HG03039 (cell line): ENCODE data around the gene VIT.
"Not testable (repeated sequence)": the region's sequence is repeated elsewhere in the genome, so short reads cannot be mapped to it uniquely, and the experiment has no call there.

Experiments used
- ATAC-seq: cut with Tn5 transposase; IDR thresholded peaks from one replicate; pipeline ENCODE4 v1.9.1; 2021; ENCODE audit warnings: mild to moderate bottlenecking, moderate library complexity; ENCODE audit not compliant: unreplicated experiment

The VIT gene

DNA sequence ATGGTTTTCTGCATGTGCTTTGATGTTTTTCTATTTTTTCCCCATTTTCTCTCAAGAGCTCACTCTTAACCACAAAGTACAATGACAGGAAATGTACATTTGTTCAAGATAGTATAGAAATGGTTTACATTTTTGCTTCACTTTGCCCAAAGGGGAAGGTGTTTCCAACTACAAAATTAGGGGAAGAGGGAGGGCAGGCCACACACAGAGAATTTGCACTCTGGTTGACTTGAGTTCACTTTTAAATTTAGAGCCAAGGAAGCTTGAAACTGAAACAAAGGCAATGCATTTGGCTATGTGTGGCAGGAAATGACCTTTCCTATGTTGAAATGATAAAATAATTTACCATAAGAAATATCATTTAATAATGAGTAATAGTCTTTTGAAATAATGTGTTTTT lies 19.1 kb upstream of the VIT start:
- ATAC-seq, result no peak

DNA sequence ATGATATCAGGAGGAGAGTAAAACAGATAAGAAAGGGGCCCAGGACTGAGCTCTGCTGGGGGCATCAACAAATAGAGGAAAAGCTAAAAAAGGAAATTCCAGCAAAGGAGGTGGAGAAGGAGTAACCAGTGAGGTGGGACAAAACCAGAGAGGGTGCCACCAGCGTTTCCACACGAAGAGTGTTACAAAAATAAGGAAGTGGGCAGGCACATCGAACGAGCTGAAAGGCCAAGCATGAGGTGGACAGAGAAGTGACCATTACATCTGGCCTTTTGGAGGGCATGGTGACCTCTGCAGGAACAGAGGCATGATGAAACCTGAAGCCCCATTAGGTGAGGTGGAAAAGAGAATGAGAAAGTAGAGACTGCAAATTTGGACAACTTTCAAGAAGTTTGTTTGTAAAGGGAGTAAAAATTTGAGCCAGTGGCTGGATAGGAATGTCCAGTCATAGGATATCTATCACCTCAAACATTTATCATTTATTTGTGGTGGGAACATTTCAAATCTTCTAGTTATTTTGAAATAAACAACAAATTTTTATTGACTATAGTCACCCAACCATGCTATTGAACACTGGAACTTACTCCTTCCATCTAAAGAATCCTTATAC lies 18.4 kb upstream of the VIT start:
- no peak for ATAC-seq

DNA sequence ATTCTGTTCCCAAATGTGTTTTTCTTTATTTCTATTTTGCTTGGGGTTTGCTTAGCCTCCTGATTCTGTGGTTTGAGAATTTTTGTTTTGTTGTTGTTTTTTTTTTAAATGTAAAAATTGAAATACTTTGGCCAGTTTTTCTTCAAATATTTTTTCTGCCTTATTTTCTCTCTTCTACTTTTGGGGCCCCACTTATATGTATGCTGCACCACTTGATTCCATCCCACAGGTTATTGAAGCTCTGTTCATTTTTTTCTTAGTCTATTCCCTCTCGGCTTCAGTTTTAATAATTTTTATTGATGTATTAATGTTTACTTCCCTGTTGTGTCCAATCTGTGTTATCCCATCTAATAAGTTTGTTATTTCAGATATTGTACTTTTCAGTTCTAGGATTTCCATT lies 17.7 kb upstream of the VIT start:
- no peak for ATAC-seq

DNA sequence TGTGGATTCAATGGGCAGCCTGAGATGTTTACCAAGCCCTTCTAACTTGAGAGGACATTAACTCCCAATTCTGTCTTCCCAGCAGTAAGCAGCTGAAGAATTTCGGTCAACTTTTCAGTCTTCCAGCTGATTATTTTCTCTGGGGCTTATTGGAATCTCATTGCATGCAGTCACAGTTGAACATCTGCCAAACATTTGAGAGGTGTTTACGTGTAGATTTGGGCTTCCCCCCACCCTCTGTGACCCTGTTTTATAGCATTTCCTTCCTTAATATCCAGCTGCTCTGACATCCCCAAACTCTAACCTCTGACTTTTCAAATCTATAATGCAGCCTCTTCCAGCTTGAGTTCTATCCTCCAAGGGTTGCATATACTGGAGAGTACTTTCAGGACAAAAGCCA lies 16.5 kb upstream of the VIT start:
- ATAC-seq, result no peak

DNA sequence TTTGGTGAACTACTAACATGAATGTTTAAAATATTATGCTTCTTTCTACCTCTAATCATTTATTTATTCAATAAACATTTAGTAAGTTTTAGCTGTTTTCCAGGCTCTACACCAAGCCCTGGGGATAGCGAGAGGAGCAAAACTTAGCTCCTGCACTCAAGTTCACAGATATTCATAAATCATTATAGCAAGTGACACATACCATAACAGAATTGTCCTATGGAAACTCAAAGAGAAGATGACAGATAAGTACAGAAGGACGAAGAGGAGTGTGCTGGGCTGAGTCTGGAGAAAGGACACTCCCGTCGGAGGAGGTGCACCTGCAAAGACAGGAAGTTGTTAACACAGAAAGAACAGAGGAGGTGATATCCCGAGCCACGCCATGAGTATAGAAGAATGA lies 13.9 kb upstream of the VIT start:
- no peak for ATAC-seq

DNA sequence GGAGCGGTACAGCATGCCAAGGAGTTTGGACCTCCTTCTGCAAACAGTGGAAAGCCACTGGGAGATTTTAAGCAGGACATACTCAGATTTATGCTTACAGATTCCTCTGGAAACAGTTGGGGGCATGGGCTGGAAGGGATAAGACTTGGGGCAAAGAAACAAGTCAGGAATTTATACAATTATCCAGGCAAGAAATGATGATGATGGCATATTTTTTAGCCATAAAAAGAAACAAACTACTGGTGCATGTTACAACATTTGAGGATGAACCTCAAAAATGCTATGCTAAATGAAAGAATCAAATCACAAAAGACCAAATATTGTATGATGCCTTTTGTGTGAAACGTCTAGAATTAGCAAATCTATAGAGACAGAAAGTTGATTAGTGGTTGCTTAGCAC lies 13.5 kb upstream of the VIT start:
- ATAC-seq, result no peak

DNA sequence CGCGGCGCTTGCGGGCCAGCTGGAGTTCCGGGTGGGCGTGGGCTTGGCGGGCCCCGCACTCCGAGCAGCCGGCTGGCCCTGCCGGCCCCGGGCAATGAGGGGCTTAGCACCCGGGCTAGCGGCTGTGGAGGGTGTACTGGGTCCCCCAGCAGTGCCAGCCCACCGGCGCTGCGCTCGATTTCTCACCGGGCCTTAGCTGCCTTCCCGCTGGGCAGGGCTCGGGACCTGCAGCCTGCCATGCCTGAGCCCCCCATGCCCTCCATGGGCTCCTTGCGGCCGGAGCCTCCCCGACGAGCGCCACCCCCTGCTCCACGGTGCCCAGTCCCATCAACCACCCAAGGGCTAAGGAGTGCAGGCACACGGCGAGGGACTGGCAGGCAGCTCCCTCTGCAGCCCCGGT lies 8.2 kb upstream of the VIT start:
- ATAC-seq, result not testable (repeated sequence)

DNA sequence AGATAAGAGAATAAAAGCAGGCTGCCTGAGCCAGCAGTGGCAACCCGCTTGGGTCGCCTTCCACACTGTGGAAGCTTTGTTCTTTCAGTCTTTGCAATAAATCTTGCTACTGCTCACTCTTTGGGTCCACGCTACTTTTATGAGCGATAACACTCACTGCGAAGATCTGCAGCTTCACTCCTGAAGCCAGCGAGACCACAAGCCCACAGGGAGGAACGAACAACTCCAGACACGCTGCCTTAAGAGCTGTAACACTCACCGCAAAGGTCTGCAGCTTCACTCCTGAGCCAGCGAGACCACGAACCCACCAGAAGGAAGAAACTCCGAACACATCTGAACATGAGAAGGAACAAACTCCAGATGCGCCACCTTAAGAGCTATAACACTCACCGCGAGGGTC lies 7.5 kb upstream of the VIT start:
- ATAC-seq, result not testable (repeated sequence)

DNA sequence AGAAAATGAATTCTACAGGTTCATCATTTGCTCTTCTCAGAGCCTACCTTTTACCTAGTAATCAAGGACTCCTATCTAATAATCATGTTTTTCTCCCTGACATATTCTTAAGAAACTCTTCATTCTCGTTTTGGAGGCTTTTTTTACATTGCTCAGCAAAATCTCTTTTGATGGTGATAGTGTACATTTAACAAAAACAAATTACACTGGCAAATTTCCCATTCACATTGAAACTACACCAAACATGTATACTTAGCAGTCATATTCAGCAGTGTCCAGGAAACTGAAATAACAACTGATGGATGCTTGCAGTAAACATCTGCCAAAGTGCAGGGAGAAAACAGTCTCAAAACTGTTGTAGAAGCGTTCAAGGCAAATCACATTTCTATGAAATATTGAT lies 4.4 kb upstream of the VIT start:
- ATAC-seq, result no peak

DNA sequence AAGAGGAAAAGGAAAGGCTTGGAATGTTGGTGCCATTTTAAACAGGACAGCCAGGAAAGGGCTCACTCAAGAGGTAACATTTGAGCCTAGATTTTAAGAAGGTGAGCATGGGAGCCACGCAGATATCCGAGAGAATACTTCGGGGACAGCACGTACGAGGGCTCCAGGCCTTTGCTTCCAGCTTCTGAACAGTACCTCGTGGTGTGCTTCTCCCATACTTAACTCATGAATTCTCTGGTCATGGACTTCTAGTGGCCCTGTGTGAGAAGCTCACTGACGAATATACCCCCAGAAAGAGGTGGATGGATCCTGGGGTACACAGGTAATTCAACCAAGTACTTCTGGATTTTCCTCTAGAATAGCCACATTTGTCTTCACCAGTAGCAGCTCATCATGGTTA lies 2.7 kb upstream of the VIT start:
- ATAC-seq, result no peak

DNA sequence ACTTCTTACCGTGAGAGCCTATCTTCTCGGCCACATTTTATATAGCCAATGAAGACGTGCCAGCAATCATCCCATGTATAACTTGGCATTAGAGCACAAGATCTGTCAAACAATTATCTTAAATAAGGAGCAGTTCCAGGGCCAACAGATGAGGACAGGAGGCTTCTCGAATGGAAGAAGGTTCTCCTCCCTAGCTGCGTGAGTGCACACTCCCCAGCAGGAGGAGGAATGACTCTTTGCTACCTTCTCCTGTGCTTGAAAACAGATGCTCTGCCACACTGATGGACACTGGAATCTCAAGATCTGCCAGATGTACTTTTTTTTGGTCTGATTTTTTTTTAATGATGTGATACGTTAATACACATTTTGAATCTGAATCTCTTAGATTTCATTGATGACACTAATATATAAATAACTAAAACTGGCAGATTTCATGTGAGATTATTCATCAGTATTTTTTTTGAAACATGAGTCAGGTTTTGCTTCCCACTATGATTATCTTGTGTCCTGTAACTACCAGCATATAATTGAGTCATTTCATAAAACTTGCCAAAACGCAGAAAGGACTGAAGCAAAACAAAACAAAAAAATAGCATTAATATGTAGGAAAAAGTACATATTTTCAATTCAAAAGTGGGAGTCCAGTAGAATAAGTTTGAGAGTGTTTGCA lies 626 bp upstream of the VIT start:
- no peak for ATAC-seq

DNA sequence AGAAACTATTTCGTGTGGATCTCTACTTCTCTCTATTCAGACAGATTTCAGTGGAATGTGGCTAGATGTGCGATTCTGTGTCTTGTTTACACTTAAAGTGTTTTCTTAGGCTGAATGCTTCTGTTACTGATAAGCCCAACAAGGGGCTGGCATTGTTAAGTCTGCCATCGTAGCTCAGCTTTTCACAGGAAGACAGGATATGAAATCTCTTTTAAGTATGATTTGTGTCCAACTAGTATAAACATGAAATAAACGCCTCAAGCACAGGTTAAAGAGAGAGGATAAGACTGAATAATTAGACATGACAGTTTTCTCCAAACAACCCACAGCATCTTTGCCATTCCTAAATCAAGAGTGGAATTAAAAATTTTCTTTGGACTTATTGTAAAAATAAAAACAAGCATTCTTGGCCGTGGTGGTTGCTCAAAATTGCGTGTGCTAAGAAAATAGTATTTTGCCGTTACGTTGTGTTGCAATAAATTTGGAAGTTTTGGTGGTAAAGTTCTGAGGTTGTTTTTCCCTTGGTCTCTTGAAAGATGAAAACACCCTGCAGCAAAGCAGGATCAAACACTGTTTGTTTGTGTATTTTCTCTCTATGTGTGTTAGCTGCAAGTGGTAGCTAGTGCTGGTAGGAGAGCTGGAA lies 1.0 kb downstream of the VIT start:
- no peak for ATAC-seq

DNA sequence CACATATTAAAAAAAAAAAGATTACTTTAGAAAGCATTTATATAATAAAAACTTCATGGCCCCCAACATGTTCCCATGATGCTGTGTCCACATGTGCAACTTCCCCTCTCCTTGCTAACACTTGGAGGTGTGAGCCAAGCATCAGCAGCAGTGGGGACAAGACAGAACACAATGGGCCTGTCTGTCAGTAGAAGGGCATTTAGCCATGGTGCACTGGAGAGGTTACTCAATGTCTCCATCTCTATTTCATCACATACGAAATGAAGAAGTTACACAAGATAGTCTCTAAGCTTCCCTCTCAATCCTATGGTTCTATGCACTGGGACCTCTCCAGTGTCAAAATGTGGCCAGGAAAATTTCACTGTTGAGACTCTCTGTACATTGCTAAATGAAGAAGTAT lies 2.5 kb downstream of the VIT start:
- ATAC-seq, result no peak

DNA sequence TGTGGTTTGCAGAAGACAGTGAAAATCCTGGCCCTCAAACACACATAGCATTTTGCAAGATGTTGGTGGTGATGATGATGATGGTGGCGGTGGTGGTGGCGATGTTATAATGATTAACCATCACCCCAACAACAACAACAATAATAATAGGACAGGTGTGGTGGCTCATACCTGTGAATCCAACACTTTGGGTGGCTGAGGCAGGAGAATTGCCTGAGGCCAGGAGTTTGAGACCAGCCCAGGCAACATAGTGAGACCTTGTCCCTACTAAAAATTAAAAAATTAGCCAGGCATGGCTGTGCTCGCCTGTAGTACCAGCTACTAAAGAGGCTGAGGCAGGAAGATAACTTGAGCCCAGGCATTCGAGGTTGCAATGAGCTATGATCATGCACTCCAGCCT lies 3.8 kb downstream of the VIT start:
- no peak for ATAC-seq

DNA sequence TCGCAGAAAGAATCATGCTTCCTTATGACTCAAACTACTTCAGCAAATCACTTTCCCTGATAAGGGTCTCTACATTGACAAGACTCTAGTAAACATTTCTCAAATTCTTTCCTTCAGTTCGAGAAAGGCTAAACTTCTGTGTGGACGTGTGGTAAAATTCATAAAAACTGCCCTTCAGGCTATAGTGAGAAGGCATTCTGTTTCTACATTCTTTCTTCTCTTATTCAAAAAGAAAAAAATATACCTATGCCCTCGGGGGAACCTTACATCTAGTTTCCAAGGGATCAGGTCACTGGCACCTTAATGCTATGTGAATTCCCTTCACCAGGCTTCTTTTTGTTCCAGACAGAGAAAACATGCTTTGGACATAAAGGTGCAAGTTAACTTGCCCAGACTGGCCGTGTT lies 4.9 kb downstream of the VIT start:
- no peak for ATAC-seq

DNA sequence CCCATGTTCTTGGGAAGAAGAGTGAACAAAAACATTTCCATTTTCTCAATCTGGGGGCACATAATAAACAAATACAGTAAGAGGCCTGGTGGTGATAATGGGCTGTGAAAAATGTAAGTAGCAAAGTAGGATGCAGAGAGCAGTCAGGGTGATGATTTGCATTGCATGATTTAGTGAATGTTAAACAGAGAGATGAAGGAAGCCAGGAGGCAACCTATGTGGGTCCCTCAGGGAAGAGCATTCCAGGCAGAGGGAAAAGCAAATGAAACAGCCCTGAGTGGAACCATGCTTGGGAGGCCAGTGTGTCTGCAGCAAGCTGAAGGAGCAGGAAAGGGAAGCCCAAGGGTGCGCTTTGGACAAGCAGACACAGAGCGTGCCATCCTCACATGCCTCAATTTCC lies 5.4 kb downstream of the VIT start:
- no peak for ATAC-seq

DNA sequence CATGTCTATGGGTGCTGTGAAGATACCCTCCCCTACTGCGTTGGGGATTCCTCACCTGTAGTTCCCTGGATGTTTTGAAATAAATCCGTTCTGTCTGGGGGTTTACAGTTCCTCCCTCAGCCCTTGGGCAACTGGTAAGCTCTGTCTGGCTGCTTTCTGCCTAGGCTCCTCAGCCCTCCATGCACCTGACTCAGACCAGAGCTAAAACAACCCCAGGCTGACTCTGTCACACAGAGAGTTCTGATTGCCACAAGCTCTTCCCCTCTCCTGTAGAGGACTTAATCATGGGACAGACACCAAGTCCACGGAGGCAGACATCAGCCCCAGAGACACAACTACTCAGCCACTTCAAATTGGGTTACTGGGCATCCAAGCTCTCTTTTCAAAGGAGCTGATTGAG lies 6.3 kb downstream of the VIT start:
- no peak for ATAC-seq

DNA sequence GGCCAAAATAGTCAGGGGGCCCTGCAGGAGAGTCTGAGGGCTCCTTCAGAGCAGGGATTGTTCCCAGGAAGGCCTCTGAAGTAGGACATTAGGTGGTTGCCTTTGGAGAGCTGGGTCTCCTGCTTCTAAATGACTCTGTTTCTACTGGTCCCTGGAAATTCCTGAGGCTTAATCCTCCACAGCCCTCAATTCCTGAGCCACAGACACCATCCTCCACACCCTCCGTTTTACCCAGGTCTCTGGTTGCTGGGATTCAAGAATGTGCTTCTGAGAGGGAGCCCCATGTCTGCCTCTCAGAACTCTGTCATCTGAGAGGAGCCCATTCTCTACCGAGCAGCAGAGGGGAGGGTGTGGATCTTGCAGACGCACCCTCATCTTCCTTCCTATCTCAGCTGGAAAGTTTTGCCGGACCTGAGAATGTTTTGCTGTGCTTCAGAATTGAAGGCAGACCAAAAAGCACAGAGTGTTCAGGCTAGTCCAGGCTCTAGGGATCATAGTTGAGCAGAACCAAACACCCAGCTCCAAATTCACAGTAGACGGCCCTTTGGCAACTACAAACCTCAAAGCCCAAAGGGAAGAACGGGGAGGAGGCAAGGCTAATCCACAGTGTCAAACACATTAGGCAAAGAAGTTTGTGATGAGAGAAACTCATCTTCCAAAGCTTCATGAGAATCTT lies 8.1 kb downstream of the VIT start:
- no peak for ATAC-seq

DNA sequence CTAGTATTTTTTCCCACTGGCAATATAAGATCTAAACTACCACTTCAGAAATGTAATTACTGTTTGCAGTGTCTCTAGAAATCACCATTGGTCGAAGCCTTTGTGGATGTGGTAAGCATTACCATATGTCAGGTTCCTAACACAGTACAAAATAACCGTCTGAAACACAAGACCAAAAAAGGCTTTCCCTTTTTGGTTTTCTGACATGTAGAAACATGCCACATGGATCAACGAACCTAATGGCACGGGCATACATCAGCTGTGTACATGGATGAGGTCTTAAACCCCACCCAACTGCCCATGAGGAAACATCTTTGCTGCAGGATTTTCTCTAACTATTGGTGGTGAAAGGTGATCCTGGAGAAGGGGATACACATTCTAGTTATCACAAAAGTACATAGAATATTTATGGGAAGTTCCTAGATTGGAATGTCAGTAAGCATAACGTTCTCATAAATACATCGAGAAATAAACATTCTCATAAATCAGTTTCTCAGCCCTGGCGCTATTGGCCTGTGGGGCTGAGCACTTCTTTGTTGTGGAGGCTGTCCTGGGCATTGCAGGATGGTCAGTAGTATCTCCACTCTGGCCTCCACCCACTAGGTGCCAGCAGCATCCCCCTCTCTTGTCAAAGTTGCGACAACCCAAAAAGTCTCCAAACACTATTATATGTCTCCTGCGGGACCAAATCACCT lies 9.0 kb downstream of the VIT start:
- no peak for ATAC-seq

DNA sequence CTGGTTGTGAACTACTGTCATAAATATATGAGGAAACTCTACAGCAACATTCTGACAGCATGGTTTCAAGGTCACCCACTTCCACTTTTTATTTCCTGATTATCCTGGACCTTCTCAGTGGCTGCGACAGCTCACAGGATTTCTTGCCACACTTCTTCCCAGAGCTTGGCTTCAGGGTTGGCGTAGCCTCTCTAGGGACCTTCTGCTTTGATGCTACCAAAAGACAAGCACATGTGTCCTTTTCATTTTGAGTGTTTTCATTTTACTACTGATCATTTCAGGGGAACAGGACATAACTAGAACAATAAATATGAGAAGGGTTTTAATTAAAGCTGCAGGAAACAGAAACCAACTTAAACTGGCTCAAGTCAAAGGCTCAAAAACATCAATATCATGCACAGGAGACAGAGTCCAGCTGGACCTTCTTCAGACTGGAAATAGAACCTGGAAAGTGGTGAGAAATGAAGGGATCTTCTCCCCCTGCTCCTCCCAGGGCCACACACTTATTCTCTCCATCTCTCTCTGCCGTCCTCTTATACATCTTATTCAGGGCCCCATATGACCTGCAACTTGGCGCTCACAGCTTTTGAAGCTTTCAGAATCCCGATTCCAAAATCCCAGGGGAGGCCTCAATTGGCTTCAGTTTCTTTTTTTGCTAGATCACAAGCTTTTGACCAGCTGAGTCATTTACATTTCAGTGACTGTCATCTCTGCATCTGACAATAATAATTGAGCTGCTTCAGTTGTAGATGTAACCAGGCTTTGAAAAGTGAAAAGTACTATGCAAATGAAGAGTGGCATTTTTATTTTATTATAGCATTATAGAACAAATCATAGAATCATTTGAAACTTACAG lies 9.7 kb downstream of the VIT start:
- no peak for ATAC-seq

DNA sequence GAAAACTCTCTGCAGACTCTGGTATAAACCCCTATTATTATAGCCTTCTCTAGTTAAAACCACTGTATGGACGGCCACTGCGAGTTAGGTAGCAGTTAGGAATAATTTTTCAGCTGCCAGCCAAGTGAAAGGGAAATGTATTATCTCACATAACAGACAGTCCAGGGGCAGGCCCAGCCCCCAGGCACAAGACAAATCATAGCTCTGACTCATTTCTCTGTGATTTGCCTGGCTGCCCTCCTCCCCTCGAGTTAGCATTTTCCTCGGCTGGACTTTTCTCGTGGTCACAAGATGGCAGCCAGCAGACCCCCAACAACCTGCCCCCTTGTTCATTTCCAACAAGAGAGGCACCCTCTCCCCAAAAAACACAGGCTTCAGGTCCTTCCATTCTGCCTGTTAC lies 10.5 kb downstream of the VIT start:
- ATAC-seq, result no peak
